HG03575 (cell line): Measurements from ENCODE around the gene MNAT1.
"Not testable (repeated sequence)": the region's sequence is repeated elsewhere in the genome, so short reads cannot be mapped to it uniquely, and the experiment has no call there.

Source experiments
- ATAC-seq: cut with Tn5 transposase; IDR thresholded peaks from one replicate; pipeline ENCODE4 v1.9.1; 2021; ENCODE audit not compliant: unreplicated experiment, insufficient number of reproducible peaks, low FRiP score; ENCODE audit errors: extremely low read depth

MNAT1 gene

GRCh38 chr14:60734465-60735242 lies at the start of gene MNAT1:
Gene MNAT1 (plus strand): TSS chr14:60734761. CDS start chr14:60734863, 102 bp downstream.
- ATAC-seq: peak; percentile 84

DNA sequence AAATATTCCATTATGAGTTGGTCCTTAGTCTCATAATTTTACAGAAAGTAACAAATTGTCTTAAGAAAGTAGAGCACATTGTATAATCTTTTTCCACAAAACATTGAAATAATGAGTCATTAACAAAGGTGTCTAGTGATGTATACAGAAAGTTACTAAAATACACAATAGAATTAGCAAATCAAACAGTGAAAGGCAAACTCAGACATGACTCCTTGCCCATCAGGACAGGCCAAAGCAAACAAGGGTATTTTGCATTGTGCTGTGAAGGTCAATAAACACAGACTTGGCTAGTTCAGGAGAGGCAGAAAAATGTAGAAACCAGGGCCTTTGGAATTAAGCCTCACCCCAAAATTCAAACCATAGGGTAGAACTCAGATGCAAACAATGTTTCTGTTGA lies 47.7 kb upstream of the MNAT1 start:
- ATAC-seq: no peak

DNA sequence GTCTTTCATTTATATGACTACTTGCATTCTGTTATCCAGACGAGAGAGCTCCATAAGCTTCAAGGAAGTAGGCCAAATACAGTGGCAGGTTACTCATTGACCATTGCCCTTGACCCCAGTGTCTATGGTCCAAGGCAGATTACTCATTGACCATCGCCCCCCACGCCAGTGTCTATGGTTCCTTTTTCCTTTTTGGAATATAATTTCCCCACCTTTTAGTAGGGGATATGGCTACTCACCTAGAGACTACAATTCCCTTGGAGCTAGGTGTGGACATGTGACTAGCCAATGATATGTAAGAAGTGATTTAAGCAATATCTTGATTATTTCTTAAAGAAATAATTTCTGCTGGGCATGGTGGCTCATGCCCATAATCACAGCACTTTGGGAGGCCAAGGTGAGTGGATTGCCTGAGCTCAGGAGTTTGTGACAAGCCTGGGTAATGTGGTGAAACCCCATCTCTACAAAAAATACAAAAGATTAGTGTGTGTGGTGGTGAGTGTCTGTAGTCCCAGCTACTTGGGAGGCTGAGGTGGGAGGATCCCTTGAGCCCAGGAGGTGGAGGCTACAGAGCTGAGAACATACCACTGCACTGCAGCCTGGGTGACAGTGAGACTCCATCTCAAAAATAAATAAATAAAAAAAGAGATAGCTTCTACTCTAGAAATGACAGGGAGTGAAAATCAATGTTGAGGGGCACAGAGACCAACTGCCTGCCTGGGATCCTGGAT lies 43.0 kb upstream of the MNAT1 start:
- no peak for ATAC-seq

DNA sequence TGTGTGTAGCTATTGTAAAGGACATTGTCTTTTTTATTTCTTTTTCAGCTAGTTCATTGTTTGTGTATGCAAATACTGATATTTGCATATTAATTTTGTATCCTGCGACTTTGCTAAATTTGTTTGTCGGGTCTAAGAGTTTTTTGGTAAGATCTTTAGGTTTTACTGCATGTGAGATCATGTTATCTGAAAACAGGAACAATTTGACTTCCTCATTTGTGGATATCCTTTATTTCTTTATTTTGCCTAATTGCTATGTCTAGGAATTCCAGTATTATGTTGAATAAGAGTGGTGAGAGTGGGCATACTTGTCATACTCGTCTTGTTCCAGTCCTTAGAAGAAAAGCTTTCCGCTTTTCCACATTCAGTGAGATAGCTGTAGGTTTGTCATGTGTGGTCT lies 39.2 kb upstream of the MNAT1 start:
- no peak for ATAC-seq

GRCh38 chr14:60700598-60700997 lies 34.0 kb upstream of the MNAT1 start:
- no peak for ATAC-seq

- ATAC-seq: no peak
Measured at GRCh38 chr14:60705100-60705499, 29.5 kb upstream of the MNAT1 start.

- no peak for ATAC-seq
Measured at GRCh38 chr14:60707858-60708257, 26.7 kb upstream of the MNAT1 start.

GRCh38 chr14:60710494-60710893 lies 24.1 kb upstream of the MNAT1 start:
- no peak for ATAC-seq

DNA sequence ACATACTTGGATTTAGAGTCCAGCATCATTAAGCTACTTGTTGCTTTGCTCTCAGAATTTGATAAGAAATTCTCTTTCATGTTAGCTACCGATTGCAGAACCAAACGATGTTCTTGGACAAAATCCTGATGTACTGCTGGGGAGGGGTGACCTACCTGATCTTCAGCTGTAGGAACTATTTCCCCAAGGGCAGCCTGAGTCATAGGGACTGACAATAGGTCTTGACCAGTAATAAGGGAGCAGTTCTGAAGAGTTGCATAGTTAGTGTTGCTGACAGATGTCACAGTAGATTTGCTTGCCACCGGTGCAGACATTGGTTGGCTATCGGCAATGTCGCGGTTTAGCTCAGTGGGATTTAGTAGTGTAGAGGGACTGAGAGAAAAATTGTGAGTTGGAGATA lies 21.0 kb upstream of the MNAT1 start:
- no peak for ATAC-seq

DNA sequence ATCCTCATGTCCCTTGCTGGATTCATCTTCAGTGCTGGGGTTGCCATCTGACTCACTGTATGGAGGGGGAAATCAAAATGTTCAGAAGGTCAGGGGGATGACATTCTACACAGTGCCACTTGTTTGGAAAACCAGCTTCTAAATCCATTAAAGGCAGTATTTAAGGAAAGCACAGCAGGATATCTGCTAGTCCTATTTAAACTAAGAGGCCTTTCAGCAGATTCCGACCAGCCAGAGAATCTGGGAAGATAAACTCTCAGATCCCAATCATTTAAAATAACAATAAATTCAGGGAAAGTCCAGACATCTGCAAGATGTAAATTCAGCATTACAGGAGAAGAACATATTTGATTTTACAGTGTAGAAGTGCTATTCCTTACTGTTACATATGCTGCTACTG lies 14.2 kb upstream of the MNAT1 start:
- no peak for ATAC-seq

- no peak for ATAC-seq
Measured at GRCh38 chr14:60720962-60721325, 13.6 kb upstream of the MNAT1 start.

GRCh38 chr14:60721326-60722106 lies 13.0 kb upstream of the MNAT1 start:
- ATAC-seq: no peak

DNA sequence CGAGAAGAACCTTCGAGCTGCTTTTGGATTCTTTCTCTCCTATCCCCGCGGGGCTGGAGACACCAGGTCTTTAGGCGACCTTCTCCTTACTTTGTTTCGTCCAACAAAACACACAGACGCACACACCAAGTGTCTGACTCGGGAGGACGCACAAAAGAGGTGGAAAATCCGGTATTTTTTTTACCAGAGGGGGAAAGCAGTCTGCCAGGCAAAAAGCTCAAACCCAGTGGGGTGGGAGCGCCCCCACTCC lies 12.5 kb upstream of the MNAT1 start:
- no peak for ATAC-seq

DNA sequence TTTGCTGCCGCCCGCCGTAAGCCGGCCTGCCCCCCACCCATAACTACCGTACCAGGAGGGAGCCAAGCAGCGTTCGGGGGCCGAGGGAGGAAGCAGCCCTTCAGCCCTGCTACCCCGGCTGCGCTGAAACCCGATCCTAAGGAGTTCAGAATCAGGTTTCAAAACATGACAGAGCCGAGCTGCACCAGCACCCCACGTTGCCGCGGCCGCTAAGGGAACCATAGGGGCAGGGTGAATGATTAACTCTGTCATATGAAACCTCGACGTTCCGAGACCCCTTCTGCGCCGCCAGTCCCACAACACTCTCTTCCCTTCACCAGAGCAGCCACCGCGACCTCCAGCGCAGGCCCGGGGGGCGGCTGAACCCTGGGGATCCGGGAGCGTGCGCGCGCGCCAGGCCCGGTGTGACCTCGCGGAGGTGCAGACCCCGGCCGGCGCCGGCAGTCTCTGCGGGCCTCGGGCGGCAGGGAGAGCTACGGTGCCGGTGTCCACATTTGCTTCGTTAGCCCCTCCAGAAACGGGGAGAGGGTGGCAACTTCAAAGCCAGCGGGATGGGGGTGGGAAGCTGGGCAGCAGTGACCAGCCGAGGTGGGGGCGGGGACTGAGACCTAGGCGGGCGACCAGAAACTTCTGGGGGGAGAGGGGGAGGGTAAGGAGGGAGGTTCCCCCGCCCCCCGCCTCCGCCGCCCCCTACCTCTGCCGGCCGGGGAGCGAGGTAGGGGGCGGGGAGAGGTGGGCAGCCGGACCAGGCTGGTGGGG lies 12.0 kb upstream of the MNAT1 start:
- ATAC-seq: no peak

DNA sequence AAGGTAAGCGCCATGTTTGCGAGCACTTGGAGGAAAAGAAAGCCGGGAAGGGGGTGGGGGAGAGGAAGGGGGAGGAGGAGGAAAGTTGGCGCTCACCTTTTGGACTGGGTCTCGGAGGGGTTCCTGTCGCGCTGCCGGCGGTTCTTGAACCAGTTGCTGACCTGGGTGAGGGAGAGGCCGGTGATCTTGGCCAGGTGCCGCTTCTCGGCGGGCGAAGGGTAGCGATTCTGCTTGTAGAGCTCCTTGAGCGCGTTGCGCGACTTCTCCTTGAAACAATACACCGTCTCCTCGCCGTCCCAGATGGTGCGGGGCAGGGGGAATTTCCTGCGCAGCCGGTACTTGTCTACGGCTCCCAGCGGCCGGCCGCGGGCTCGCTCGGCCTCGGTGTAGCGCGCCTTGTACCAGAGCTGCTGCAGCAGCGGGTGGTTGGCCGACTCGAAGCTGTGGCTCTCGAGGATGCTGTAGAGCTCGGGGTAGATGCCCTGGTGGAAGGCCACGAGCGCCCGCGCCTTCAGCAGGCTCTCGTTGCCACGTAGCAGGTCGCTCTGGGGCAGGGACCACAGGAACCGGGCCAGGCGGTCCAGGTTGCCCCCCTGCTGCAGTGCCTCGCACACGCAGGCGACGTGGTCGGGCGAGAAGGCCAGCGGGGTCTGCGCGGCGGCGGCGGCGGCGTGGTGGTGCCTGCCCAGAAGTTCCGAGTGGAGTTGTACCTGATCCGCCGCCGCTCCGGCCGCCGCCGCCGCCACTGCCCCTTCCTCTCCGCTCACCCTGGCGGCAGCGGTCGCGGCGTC lies 11.2 kb upstream of the MNAT1 start:
- ATAC-seq: no peak

DNA sequence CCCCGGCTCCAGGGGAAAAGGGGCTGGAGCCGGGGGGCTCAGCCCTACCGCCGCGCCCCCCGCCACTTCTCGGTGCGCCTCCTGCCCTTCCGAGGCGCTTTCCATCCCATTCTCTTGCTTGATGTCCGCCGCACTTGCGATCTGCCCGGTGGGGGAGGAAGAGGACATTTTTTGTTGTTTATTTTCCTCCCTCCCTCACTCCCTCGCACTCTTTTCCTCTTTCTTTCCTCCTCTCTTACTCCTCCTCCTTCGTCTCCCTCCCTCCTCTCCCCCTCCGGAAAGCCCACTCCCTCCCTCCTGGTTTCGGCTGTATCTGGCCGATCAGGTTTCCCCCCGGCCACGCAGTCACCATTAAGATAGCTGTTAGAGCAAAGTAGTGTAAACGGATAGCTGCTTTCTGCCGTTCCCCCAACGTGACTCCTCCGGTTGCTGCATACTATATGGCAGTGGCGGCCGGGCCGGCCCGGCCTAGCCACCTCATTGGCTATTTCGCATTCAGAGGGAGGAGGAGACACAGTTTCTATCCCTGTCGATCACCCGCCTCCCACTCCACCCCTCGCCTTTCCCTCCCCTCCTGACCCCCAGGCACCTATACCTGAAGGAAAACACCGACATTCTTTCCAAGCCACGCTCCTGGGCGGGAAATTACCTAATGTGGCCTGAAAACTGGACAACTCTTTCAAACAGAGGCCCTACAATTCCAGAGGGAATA lies 10.5 kb upstream of the MNAT1 start, which contains the start of gene SIX4:
SIX4 (minus strand) TSS at position 445 of the 712 bp plus-strand sequence; CDS start at position 168, 277 bp downstream.
- ATAC-seq: no peak

DNA sequence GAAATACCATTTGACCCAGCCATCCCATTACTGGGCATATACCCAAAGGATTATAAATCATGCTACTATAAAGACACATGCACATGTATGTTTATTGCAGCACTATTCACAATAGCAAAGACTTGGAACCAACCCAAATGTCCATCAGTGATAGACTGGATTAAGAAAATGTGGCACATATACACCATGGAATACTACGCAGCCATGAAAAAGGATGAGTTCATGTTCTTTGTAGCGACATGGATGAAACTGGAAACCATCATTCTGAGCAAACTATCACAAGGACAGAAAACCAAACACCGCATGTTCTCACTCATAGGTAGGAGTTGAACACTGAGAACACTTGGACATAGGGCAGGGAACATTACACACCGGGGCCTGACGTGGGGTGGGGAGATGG lies 3.3 kb upstream of the MNAT1 start:
- not testable (repeated sequence) for ATAC-seq
